Measurements from ENCODE around the gene RABGAP1.

The RABGAP1 gene

GRCh38 chr9:123059472-123060220 lies 118.8 kb downstream of the RABGAP1 start:
- no peak overlapping the region for H3K4me3 ChIP-seq (ENCODE audit: low read length)
- TF ChIP-seq CTCF (conservative IDR thresholded peaks at IDR 0.05; ENCODE audit: low read depth, low read length), result no peak
- DNase-seq (ENCODE audit: low read depth), result no peak

GRCh38 chr9:123061216-123061615 lies 120.4 kb downstream of the RABGAP1 start:
- TF ChIP-seq CTCF (conservative IDR thresholded peaks at IDR 0.05; ENCODE audit: low read depth, low read length), result no peak
- H3K4me3 ChIP-seq (ENCODE audit: low read length), result no peak overlapping the region
- DNase-seq (ENCODE audit: low read depth), result no peak

- no peak for TF ChIP-seq CTCF (conservative IDR thresholded peaks at IDR 0.05; ENCODE audit: low read depth, low read length)
- no peak overlapping the region for H3K4me3 ChIP-seq (ENCODE audit: low read length)
- no peak for DNase-seq (ENCODE audit: low read depth)
Measured at GRCh38 chr9:123062351-123063176, 121.7 kb downstream of the RABGAP1 start.

GRCh38 chr9:123063177-123063598 lies 122.4 kb downstream of the RABGAP1 start:
- no peak for DNase-seq (ENCODE audit: low read depth)
- H3K4me3 ChIP-seq (ENCODE audit: low read length), result no peak overlapping the region
- no peak for TF ChIP-seq CTCF (conservative IDR thresholded peaks at IDR 0.05; ENCODE audit: low read depth, low read length)

GRCh38 chr9:123063896-123064295 lies 123.1 kb downstream of the RABGAP1 start:
- no peak for DNase-seq (ENCODE audit: low read depth)
- H3K4me3 ChIP-seq (ENCODE audit: low read length), result no peak overlapping the region
- no peak for TF ChIP-seq CTCF (conservative IDR thresholded peaks at IDR 0.05; ENCODE audit: low read depth, low read length)

GRCh38 chr9:123064716-123065115 lies 123.9 kb downstream of the RABGAP1 start:
- TF ChIP-seq CTCF (conservative IDR thresholded peaks at IDR 0.05; ENCODE audit: low read depth, low read length), result no peak
- no peak for DNase-seq (ENCODE audit: low read depth)

More at GRCh38 chr9:123064716-123065115, 123.9 kb downstream of the RABGAP1 start:
- H3K4me3 ChIP-seq (ENCODE audit: low read length), result no peak overlapping the region

Data from retinal pigment epithelial cell (primary cell).